MM.1S (cell line): Measurements from ENCODE around the gene WNK1.

ENCODE experiments used
- DNase-seq: peaks from one replicate; pipeline ENCODE4 v3.0.0-alpha.2; 2015
- H2AFZ ChIP-seq: fragments of 300-600 bp; sonication (generic); 2 replicates; pipeline ENCODE4 v1.6.0; 2016; ENCODE audit warnings: antibody characterized with exemption, low read length
- H3F3A ChIP-seq: fragments of 300-600 bp; sonication (generic); 2 replicates; pipeline ENCODE4 v1.6.1; 2016; ENCODE audit warnings: mild to moderate bottlenecking, antibody characterized with exemption, low read length, moderate library complexity, mixed read lengths; ENCODE audit not compliant: insufficient read depth
- H3K27ac ChIP-seq: fragments of 300-600 bp; sonication (generic); 2 replicates; pipeline ENCODE4 v1.5.1; 2016; ENCODE audit warnings: mild to moderate bottlenecking, low read length
- H3K27me3 ChIP-seq: fragments of 300-600 bp; sonication (generic); replicated peaks from 2 replicates; pipeline ENCODE4 v1.6.0; 2016; ENCODE audit warnings: low read length; ENCODE audit not compliant: insufficient read depth
- H3K36me3 ChIP-seq: fragments of 300-600 bp; sonication (generic); replicated peaks from 2 replicates; pipeline ENCODE4 v1.6.1; 2016; ENCODE audit warnings: mild to moderate bottlenecking, low read length, mixed read lengths; ENCODE audit not compliant: insufficient read depth
- H3K4me1 ChIP-seq: fragments of 300-600 bp; sonication (generic); 2 replicates; pipeline ENCODE4 v1.6.1; 2016; ENCODE audit warnings: low read length, mixed read lengths
- H3K4me2 ChIP-seq: fragments of 300-600 bp; sonication (generic); 2 replicates; pipeline ENCODE4 v1.6.0; 2016; ENCODE audit warnings: low read depth, low read length
- H3K4me3 ChIP-seq: fragments of 300-600 bp; sonication (generic); 2 replicates; pipeline ENCODE4 v1.5.1; 2016; ENCODE audit warnings: low read length, mixed read lengths
- H3K79me2 ChIP-seq: fragments of 300-600 bp; sonication (generic); 2 replicates; pipeline ENCODE4 v1.6.1; 2016; ENCODE audit warnings: mixed run types, low read length, mixed read lengths
- H3K9ac ChIP-seq: fragments of 300-600 bp; sonication (generic); 2 replicates; pipeline ENCODE4 v1.6.1; 2016; ENCODE audit warnings: low read length, mixed read lengths
- H3K9me2 ChIP-seq: fragments of 300-600 bp; sonication (generic); replicated peaks from 2 replicates; pipeline ENCODE4 v1.6.1; 2016; ENCODE audit warnings: mild to moderate bottlenecking, low read length, mixed read lengths; ENCODE audit not compliant: insufficient read depth
- H3K9me3 ChIP-seq: fragments of 300-600 bp; sonication (generic); replicated peaks from 2 replicates; pipeline ENCODE4 v1.6.1; 2016; ENCODE audit warnings: mild to moderate bottlenecking, low read length, mixed read lengths; ENCODE audit not compliant: insufficient read depth
- H4K20me1 ChIP-seq: fragments of 300-600 bp; sonication (generic); 2 replicates; pipeline ENCODE4 v1.6.1; 2016; ENCODE audit warnings: mild to moderate bottlenecking, low read length, moderate library complexity, mixed read lengths; ENCODE audit not compliant: insufficient read depth
- CTCF ChIP-seq: fragments of 300-600 bp; sonication (generic); IDR thresholded peaks from 2 replicates; pipeline ENCODE4 v1.5.1; 2016; ENCODE audit warnings: antibody characterized with exemption, low read length, mixed read lengths
- EZH2 ChIP-seq: fragments of 300-600 bp; sonication (generic); optimal IDR thresholded peaks from 2 replicates; pipeline ENCODE3; 2017; ENCODE audit warnings: low read depth, mild to moderate bottlenecking, antibody characterized with exemption, low read length, mixed read lengths
- EZH2phosphoT487 ChIP-seq: fragments of 300-600 bp; sonication (generic); IDR thresholded peaks from 2 replicates; pipeline ENCODE4 v1.6.1; 2018; ENCODE audit warnings: antibody characterized with exemption, low read length

WNK1 gene

GRCh38 chr12:793711-794110 lies 41.3 kb downstream of the WNK1 start:
- no peak for DNase-seq
- peaks cover 98% of the 10 kb centered on the region for H3K79me2 ChIP-seq
- H3F3A ChIP-seq: no peaks in the 10 kb centered on the region
- no peak overlapping the region for H3K4me2 ChIP-seq
- H3K27ac ChIP-seq: no peak overlapping the region
- H3K9ac ChIP-seq: no peak overlapping the region
- H3K27me3 ChIP-seq: no peaks in the 10 kb centered on the region
- no peak overlapping the region for H3K4me3 ChIP-seq
- H3K9me2 ChIP-seq: no peaks in the 10 kb centered on the region
- H3K4me1 ChIP-seq: no peaks in the 10 kb centered on the region
- H3K36me3 ChIP-seq: no peaks in the 10 kb centered on the region
- no peak overlapping the region for H2AFZ ChIP-seq
- H4K20me1 ChIP-seq: peaks cover 24% of the 10 kb centered on the region
- no peaks in the 10 kb centered on the region for H3K9me3 ChIP-seq
- TF ChIP-seq CTCF (no peak), EZH2 (no peak), EZH2phosphoT487 (no peak)

GRCh38 chr12:795305-795704 lies 42.9 kb downstream of the WNK1 start:
- no peak overlapping the region for H2AFZ ChIP-seq
- no peaks in the 10 kb centered on the region for H3K9me2 ChIP-seq
- H3K4me1 ChIP-seq: no peaks in the 10 kb centered on the region
- H3K4me2 ChIP-seq: no peak overlapping the region
- no peak for DNase-seq
- no peaks in the 10 kb centered on the region for H3K27me3 ChIP-seq
- TF ChIP-seq CTCF (no peak), EZH2 (no peak), EZH2phosphoT487 (no peak)
- peaks cover 97% of the 10 kb centered on the region for H3K79me2 ChIP-seq
- H3K4me3 ChIP-seq: no peak overlapping the region
- H3F3A ChIP-seq: no peaks in the 10 kb centered on the region
- H3K9ac ChIP-seq: no peak overlapping the region
- peaks cover 23% of the 10 kb centered on the region for H4K20me1 ChIP-seq
- H3K27ac ChIP-seq: no peak overlapping the region
- H3K36me3 ChIP-seq: no peaks in the 10 kb centered on the region
- no peaks in the 10 kb centered on the region for H3K9me3 ChIP-seq

- no peaks in the 10 kb centered on the region for H3K36me3 ChIP-seq
- no peak overlapping the region for H3K9ac ChIP-seq
- H3K27me3 ChIP-seq: no peaks in the 10 kb centered on the region
- H3K4me1 ChIP-seq: peaks cover 10% of the 10 kb centered on the region; the same call in 1 of the 2 replicates
- peaks cover 31% of the 10 kb centered on the region for H4K20me1 ChIP-seq
- TF ChIP-seq EZH2phosphoT487 (no peak), CTCF (no peak), EZH2 (no peak)
- no peaks in the 10 kb centered on the region for H3K9me2 ChIP-seq
- DNase-seq: no peak
- H3K4me3 ChIP-seq: no peak overlapping the region
- H3K79me2 ChIP-seq: peaks cover 97% of the 10 kb centered on the region
- H3F3A ChIP-seq: no peaks in the 10 kb centered on the region
- no peak overlapping the region for H2AFZ ChIP-seq
- H3K27ac ChIP-seq: no peak overlapping the region
- no peak overlapping the region for H3K4me2 ChIP-seq
- no peaks in the 10 kb centered on the region for H3K9me3 ChIP-seq
Measured at GRCh38 chr12:800401-800800, 48.0 kb downstream of the WNK1 start.
